ENCODE results near the gene EPB41L4A.

- TF ChIP-seq EZH2 (IDR thresholded peaks at IDR 0.05; ENCODE audit: borderline replicate concordance, insufficient read depth, low read length, poor library complexity, severe bottlenecking) = no peak
- TF ChIP-seq EP300 (conservative IDR thresholded peaks at IDR 0.05; ENCODE audit: poor library complexity, severe bottlenecking) = no peak
Observed at GRCh38 chr5:112386766-112387165, 32.3 kb downstream of the EPB41L4A start.

All from neural cell (in vitro differentiated cells).